ENCODE results near the gene PTPRM.

Gene PTPRM

GRCh38 chr18:8339210-8339609, 772.1 kb downstream of the PTPRM start:
- H3K27ac Mint-ChIP-seq = no peak overlapping the region
- no peaks in the 10 kb centered on the region for H3K9me3 Mint-ChIP-seq
- H3K27me3 Mint-ChIP-seq (ENCODE audit: low read depth, poor library complexity) = peaks cover 3% of the 10 kb centered on the region
- no peaks in the 10 kb centered on the region for H3K36me3 Mint-ChIP-seq (ENCODE audit: low read depth)
- peaks cover 17% of the 10 kb centered on the region for H3K4me1 Mint-ChIP-seq
- DNase-seq = no peak
- no peak for TF ChIP-seq CTCF (IDR thresholded peaks at IDR 0.05)
- H3K4me3 Mint-ChIP-seq = no peak overlapping the region

GRCh38 chr18:8339952-8340351, 772.8 kb downstream of the PTPRM start:
- H3K36me3 Mint-ChIP-seq (ENCODE audit: low read depth) = peaks cover 5% of the 10 kb centered on the region
- TF ChIP-seq CTCF (IDR thresholded peaks at IDR 0.05) = no peak
- no peak overlapping the region for H3K4me3 Mint-ChIP-seq
- peaks cover 3% of the 10 kb centered on the region for H3K27me3 Mint-ChIP-seq (ENCODE audit: low read depth, poor library complexity)
- no peak overlapping the region for H3K27ac Mint-ChIP-seq
- H3K4me1 Mint-ChIP-seq = peaks cover 18% of the 10 kb centered on the region
- DNase-seq = no peak
- H3K9me3 Mint-ChIP-seq = no peaks in the 10 kb centered on the region

- no peak overlapping the region for H3K27ac Mint-ChIP-seq
- peaks cover 18% of the 10 kb centered on the region for H3K4me1 Mint-ChIP-seq
- peaks cover 12% of the 10 kb centered on the region for H3K36me3 Mint-ChIP-seq (ENCODE audit: low read depth)
- H3K27me3 Mint-ChIP-seq (ENCODE audit: low read depth, poor library complexity) = peaks cover 3% of the 10 kb centered on the region
- no peak for TF ChIP-seq CTCF (IDR thresholded peaks at IDR 0.05)
- H3K9me3 Mint-ChIP-seq = no peaks in the 10 kb centered on the region
- DNase-seq = no peak
- no peak overlapping the region for H3K4me3 Mint-ChIP-seq
Observed at GRCh38 chr18:8341481-8342230, 774.5 kb downstream of the PTPRM start.

GRCh38 chr18:8348051-8348720, 781.1 kb downstream of the PTPRM start:
- H3K27me3 Mint-ChIP-seq (ENCODE audit: low read depth, poor library complexity) = no peaks in the 10 kb centered on the region
- DNase-seq = no peak
- no peak overlapping the region for H3K4me3 Mint-ChIP-seq
- peaks cover 28% of the 10 kb centered on the region for H3K9me3 Mint-ChIP-seq
- H3K4me1 Mint-ChIP-seq = peaks cover 10% of the 10 kb centered on the region
- peak overlapping the region; percentile 17 for H3K27ac Mint-ChIP-seq
- H3K36me3 Mint-ChIP-seq (ENCODE audit: low read depth) = peaks cover 39% of the 10 kb centered on the region
- TF ChIP-seq CTCF (IDR thresholded peaks at IDR 0.05) = no peak

GRCh38 chr18:8349608-8350323, 782.6 kb downstream of the PTPRM start:
- DNase-seq = no peak
- no peaks in the 10 kb centered on the region for H3K4me1 Mint-ChIP-seq
- H3K4me3 Mint-ChIP-seq = no peak overlapping the region
- H3K27me3 Mint-ChIP-seq (ENCODE audit: low read depth, poor library complexity) = peaks cover 4% of the 10 kb centered on the region
- H3K27ac Mint-ChIP-seq = no peak overlapping the region
- H3K9me3 Mint-ChIP-seq = peaks cover 31% of the 10 kb centered on the region
- no peak for TF ChIP-seq CTCF (IDR thresholded peaks at IDR 0.05)
- peaks cover 35% of the 10 kb centered on the region for H3K36me3 Mint-ChIP-seq (ENCODE audit: low read depth)
